Rectal smooth muscle tissue (tissue), 1 donor: ENCODE results near the gene PTPMT1.

ENCODE experiments used
- H3K27ac ChIP-seq: one replicate; pipeline ENCODE4 v1.7.0; 2013; ENCODE audit warnings: low read depth, low read length, inconsistent platforms
- H3K27me3 ChIP-seq: one replicate; pipeline ENCODE4 v1.7.0; 2013; ENCODE audit warnings: low read length; ENCODE audit not compliant: control insufficient read depth, insufficient read depth
- H3K36me3 ChIP-seq: one replicate; pipeline ENCODE4 v1.7.0; 2013; ENCODE audit warnings: low read length; ENCODE audit not compliant: control insufficient read depth, insufficient read depth
- H3K4me1 ChIP-seq: one replicate; pipeline ENCODE4 v1.7.0; 2013; ENCODE audit warnings: low read length; ENCODE audit not compliant: control insufficient read depth, insufficient read depth
- H3K4me3 ChIP-seq: one replicate; pipeline ENCODE4 v1.7.0; 2013; ENCODE audit warnings: low read length
- H3K9ac ChIP-seq: one replicate; pipeline ENCODE4 v1.7.0; 2013; ENCODE audit warnings: low read length

PTPMT1 gene

GRCh38 chr11:47607380-47607779 is 42.0 kb downstream of the PTPMT1 start:
- H3K36me3 ChIP-seq, result peaks cover 3% of the 10 kb centered on the region
- H3K9ac ChIP-seq, result no peak overlapping the region
- no peak overlapping the region for H3K27ac ChIP-seq
- H3K4me3 ChIP-seq, result no peak overlapping the region
- no peaks in the 10 kb centered on the region for H3K27me3 ChIP-seq
- no peaks in the 10 kb centered on the region for H3K4me1 ChIP-seq

GRCh38 chr11:47609675-47610074 is 44.3 kb downstream of the PTPMT1 start:
- no peak overlapping the region for H3K9ac ChIP-seq
- no peaks in the 10 kb centered on the region for H3K4me1 ChIP-seq
- no peak overlapping the region for H3K4me3 ChIP-seq
- H3K27me3 ChIP-seq, result no peaks in the 10 kb centered on the region
- no peak overlapping the region for H3K27ac ChIP-seq
- peaks cover 3% of the 10 kb centered on the region for H3K36me3 ChIP-seq

DNA sequence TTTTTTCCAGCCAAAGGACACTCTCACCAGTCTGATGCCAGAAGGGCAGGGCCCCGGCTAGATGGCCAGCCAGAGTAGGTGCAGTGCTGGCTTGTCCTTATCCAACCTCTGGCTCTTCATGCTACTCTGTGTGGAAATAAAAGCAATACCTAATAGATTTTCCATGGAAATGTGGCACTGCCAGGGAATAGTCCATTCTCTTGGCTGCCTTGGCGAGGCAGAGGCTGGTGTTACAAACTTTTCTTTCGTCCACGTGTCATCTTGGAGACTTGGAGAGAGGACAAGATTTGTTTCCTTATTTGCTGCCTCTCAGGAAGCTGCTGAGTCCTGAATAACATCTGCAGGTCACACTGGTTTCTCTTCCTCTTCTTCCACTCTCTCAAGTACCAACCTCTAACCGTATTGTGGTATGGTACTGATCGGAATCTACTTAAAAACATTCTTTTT is 46.0 kb downstream of the PTPMT1 start:
- Histone ChIP-seq H3K4me1 (no peaks in the 10 kb centered on the region), H3K27me3 (no peaks in the 10 kb centered on the region), H3K27ac (no peak overlapping the region), H3K4me3 (no peak overlapping the region), H3K36me3 (peaks cover 3% of the 10 kb centered on the region), H3K9ac (no peak overlapping the region)

- H3K36me3 ChIP-seq, result peaks cover 3% of the 10 kb centered on the region
- no peak overlapping the region for H3K9ac ChIP-seq
- H3K27ac ChIP-seq, result no peak overlapping the region
- no peaks in the 10 kb centered on the region for H3K4me1 ChIP-seq
- no peak overlapping the region for H3K4me3 ChIP-seq
- H3K27me3 ChIP-seq, result no peaks in the 10 kb centered on the region
These were observed 49.9 kb downstream of the PTPMT1 start for GRCh38 chr11:47615249-47615648.

- Histone ChIP-seq H3K9ac (no peak overlapping the region), H3K36me3 (peaks cover 3% of the 10 kb centered on the region), H3K4me1 (no peaks in the 10 kb centered on the region), H3K4me3 (no peak overlapping the region), H3K27me3 (no peaks in the 10 kb centered on the region), H3K27ac (no peak overlapping the region)
These were observed 51.5 kb downstream of the PTPMT1 start for GRCh38 chr11:47616726-47617416.

DNA sequence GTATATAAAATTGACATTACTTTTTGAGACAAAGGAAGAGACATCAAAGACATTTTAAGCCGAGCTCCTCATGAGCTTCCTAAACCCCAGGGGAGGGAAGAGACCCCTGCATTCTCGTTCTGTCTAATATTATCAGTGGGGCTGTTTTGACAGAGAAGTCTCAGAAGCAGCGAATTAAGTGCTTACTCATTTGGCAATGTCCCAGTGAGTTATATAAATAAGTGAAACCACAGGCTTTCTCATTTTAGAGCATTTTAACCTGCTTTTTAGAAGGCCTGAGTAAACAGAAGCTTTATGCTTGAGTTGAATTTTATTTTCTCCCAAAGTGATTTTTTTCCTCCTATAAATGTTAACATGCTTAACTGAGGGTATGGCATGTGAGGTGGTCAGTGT is 52.0 kb downstream of the PTPMT1 start:
- H3K27ac ChIP-seq, result no peak overlapping the region
- H3K9ac ChIP-seq, result no peak overlapping the region
- peaks cover 4% of the 10 kb centered on the region for H3K36me3 ChIP-seq
- H3K4me3 ChIP-seq, result no peak overlapping the region
- H3K27me3 ChIP-seq, result no peaks in the 10 kb centered on the region
- no peaks in the 10 kb centered on the region for H3K4me1 ChIP-seq

DNA sequence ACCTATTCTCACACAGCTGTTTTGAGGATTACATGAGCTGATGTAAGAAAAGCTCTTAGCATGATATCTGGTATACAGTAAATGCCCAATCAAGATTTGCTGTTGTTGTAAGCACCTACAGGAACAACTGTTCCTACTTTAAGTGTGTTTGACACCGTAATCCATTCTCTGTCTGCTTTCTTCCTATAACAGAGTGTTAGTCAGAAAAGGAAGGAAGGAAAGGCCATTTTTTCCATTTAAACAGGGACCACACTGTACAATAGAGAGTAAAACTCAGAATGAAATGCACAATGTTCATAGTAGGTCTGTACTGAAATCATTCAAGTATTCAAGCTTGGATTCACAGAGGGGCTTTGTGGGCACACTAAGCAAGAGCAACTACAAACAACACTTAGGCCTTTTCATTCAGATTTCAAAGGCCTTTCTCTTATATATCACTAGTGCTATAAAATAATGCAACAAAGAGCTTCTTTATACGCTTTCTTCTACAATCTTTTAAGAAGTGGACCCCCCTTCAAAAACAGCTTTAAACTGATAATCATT is 55.5 kb downstream of the PTPMT1 start:
- Histone ChIP-seq H3K27me3 (no peaks in the 10 kb centered on the region), H3K9ac (no peak overlapping the region), H3K27ac (no peak overlapping the region), H3K4me1 (no peaks in the 10 kb centered on the region), H3K4me3 (no peak overlapping the region), H3K36me3 (peaks cover 13% of the 10 kb centered on the region)
